Liver (tissue), 9 donors: ENCODE data around the gene CCDC195. TPM values are rescaled to one million over a fixed set of nuclear protein-coding genes. Genes with fewer than 3 reads are reported as not detected.

Experiments
- DNase-seq: peaks from one replicate; pipeline ENCODE4 v3.0.0-alpha.2; 2017; ENCODE audit warnings: low spot score
- H3K27ac ChIP-seq, 2 donors: one replicate each; pipeline ENCODE4 v1.7.0; 2013; ENCODE audit warnings: inconsistent platforms in 2 of 2, low read length in 2 of 2, control low read depth in 1 of 2, low read depth in 1 of 2, mild to moderate bottlenecking in 1 of 2
- H3K27me3 ChIP-seq, 4 donors: one replicate each; pipeline versions ENCODE4 v1.6.1 to v1.7.0; 2013; ENCODE audit warnings: low read length in 3 of 4, inconsistent platforms in 1 of 4, mild to moderate bottlenecking in 1 of 4, moderate library complexity in 1 of 4; ENCODE audit not compliant: control insufficient read depth in 4 of 4, insufficient read depth in 4 of 4
- H3K36me3 ChIP-seq, 4 donors: one replicate each; pipeline versions ENCODE4 v1.6.1 to v1.7.0; 2013; ENCODE audit warnings: low read length in 3 of 4, mild to moderate bottlenecking in 3 of 4, low read depth in 1 of 4, moderate library complexity in 1 of 4; ENCODE audit not compliant: control insufficient read depth in 4 of 4, insufficient read depth in 3 of 4
- H3K4me1 ChIP-seq, 4 donors: one replicate each; pipeline versions ENCODE4 v1.6.1 to v1.7.0; 2013; ENCODE audit warnings: low read length in 3 of 4, mild to moderate bottlenecking in 3 of 4, moderate library complexity in 1 of 4; ENCODE audit not compliant: control insufficient read depth in 4 of 4, insufficient read depth in 4 of 4
- H3K4me3 ChIP-seq, 3 donors: one replicate each; pipeline versions ENCODE4 v1.6.1 to v1.7.0; 2013; ENCODE audit warnings: low read length in 3 of 3, control low read depth in 1 of 3, low read depth in 1 of 3, mild to moderate bottlenecking in 1 of 3
- H3K9ac ChIP-seq, 2 donors: one replicate each; pipeline ENCODE4 v1.7.0; 2013; ENCODE audit warnings: low read length in 2 of 2, mild to moderate bottlenecking in 2 of 2, moderate library complexity in 2 of 2, control low read depth in 1 of 2, low read depth in 1 of 2
- H3K9me3 ChIP-seq, 4 donors: one replicate each; pipeline versions ENCODE4 v1.6.1 to v1.7.0; 2013; ENCODE audit warnings: low read length in 3 of 4; ENCODE audit not compliant: control insufficient read depth in 4 of 4
- EGR1 ChIP-seq, 2 donors: IDR thresholded peaks; 2 replicates each; pipeline ENCODE4 v1.6.1; 2016 to 2018; ENCODE audit warnings: antibody characterized with exemption in 2 of 2, low read depth in 2 of 2
- FOXA2 ChIP-seq: IDR thresholded peaks from 2 replicates; pipeline ENCODE4 v1.6.1; 2016; ENCODE audit warnings: antibody characterized with exemption
- GABPA ChIP-seq, 2 donors: IDR thresholded peaks in 1 of 2; conservative IDR thresholded peaks in 1 of 2; 2 replicates each; pipeline ENCODE4 v1.6.1; 2016; ENCODE audit warnings: antibody characterized with exemption in 2 of 2, mild to moderate bottlenecking in 1 of 2, moderate library complexity in 1 of 2
- HNF4G ChIP-seq: IDR thresholded peaks from 2 replicates; pipeline ENCODE4 v1.6.1; 2016; ENCODE audit warnings: antibody characterized with exemption
- NR2F2 ChIP-seq: IDR thresholded peaks from 2 replicates; pipeline ENCODE4 v1.6.1; 2016; ENCODE audit warnings: antibody characterized with exemption
- RAD21 ChIP-seq, 2 donors: IDR thresholded peaks; 2 replicates each; pipeline ENCODE4 v1.6.1; 2016; ENCODE audit warnings: antibody characterized with exemption in 2 of 2, mild to moderate bottlenecking in 2 of 2
- RXRA ChIP-seq, 2 donors: IDR thresholded peaks; 2 replicates each; pipeline ENCODE4 v1.6.1; 2017 to 2018; ENCODE audit warnings: antibody characterized with exemption in 2 of 2, mild to moderate bottlenecking in 1 of 2
- SP1 ChIP-seq: IDR thresholded peaks from 2 replicates; pipeline ENCODE4 v1.6.1; 2018; ENCODE audit warnings: antibody characterized with exemption, mild to moderate bottlenecking
- TAF1 ChIP-seq: conservative IDR thresholded peaks from 2 replicates; pipeline ENCODE4 v1.6.1; 2016; ENCODE audit warnings: antibody characterized with exemption, mild to moderate bottlenecking
- YY1 ChIP-seq: IDR thresholded peaks from 2 replicates; pipeline ENCODE4 v1.6.1; 2016; ENCODE audit warnings: antibody characterized with exemption, mild to moderate bottlenecking
- WGBS: extraction: QIAGEN DNeasy Blood & Tissue Kit; methylation state at CpG from one replicate; pipeline ENCODE4 v1.1.7; 2013; 5-methylcytosine and 5-hydroxymethylcytosine counted together
- polyA plus RNA-seq, 2 donors: library from polyadenylated mRNA; stranded (reverse) in 1 of 2; unstranded in 1 of 2; fragments of 200-250 nt in 1 of 2; fragments of >200 nt in 1 of 2; fragmentation: Nextera tagmentation in 1 of 2; extraction: Ambion mirVana in 1 of 2; gene quantifications; one replicate each; pipeline versions ENCODE4 v1.2.1 to v1.2.3, GENCODE V29; 2013 to 2015
- total RNA-seq, 2 donors: library from RNA; depleted of rRNA; stranded (reverse); fragments of >200 nt; gene quantifications; one replicate each; pipeline ENCODE4 v1.2.3, GENCODE V29; 2014
- TF ChIP-seq, protein P1 (sequence below): IDR thresholded peaks from 2 replicates; pipeline ENCODE4 v1.6.1; 2016; ENCODE audit warnings: antibody characterized with exemption, mild to moderate bottlenecking
- TF ChIP-seq, protein P2 (sequence below): fragments of 150-350 bp; IDR thresholded peaks from 2 replicates; pipeline ENCODE4 v1.5.1; 2017; ENCODE audit warnings: improper control_type of control experiment, low read depth, low read length; ENCODE audit not compliant: missing input control
- donor health status: healthy.
- donor health status: healthy.
- donor health status: healthy.
- donor health status: healthy.
- donor health status: healthy.

Gene CCDC195
- total and polyA plus RNA-seq, 4 donors, result not detected

- no peak overlapping the region for H3K9ac ChIP-seq
- no peaks in the 10 kb centered on the region for H3K27me3 ChIP-seq
- no peaks in the 10 kb centered on the region for H3K36me3 ChIP-seq
- H3K9me3 ChIP-seq, result peaks cover 0 to 4% (median 2%) of the 10 kb centered on the region in 4 donors
- no peak overlapping the region for H3K27ac ChIP-seq
- no peak overlapping the region for H3K4me3 ChIP-seq
- TF ChIP-seq FOXA2 (no peak), RXRA (IDR thresholded peaks at IDR 0.05) (no peak), HNF4G (no peak), NR2F2 (no peak), SP1 (no peak), EGR1 (IDR thresholded peaks at IDR 0.05; ENCODE audit: low read depth in 2 of 2) (no peak)
- TF ChIP-seq, protein P1, sequence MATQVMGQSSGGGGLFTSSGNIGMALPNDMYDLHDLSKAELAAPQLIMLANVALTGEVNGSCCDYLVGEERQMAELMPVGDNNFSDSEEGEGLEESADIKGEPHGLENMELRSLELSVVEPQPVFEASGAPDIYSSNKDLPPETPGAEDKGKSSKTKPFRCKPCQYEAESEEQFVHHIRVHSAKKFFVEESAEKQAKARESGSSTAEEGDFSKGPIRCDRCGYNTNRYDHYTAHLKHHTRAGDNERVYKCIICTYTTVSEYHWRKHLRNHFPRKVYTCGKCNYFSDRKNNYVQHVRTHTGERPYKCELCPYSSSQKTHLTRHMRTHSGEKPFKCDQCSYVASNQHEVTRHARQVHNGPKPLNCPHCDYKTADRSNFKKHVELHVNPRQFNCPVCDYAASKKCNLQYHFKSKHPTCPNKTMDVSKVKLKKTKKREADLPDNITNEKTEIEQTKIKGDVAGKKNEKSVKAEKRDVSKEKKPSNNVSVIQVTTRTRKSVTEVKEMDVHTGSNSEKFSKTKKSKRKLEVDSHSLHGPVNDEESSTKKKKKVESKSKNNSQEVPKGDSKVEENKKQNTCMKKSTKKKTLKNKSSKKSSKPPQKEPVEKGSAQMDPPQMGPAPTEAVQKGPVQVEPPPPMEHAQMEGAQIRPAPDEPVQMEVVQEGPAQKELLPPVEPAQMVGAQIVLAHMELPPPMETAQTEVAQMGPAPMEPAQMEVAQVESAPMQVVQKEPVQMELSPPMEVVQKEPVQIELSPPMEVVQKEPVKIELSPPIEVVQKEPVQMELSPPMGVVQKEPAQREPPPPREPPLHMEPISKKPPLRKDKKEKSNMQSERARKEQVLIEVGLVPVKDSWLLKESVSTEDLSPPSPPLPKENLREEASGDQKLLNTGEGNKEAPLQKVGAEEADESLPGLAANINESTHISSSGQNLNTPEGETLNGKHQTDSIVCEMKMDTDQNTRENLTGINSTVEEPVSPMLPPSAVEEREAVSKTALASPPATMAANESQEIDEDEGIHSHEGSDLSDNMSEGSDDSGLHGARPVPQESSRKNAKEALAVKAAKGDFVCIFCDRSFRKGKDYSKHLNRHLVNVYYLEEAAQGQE, result no peak
- 87% methylated on average over 3 of the region's 3 CpGs for WGBS
- H3K4me1 ChIP-seq, result peaks cover 0 to 4% (median 0%) of the 10 kb centered on the region in 4 donors
- no peak for DNase-seq
Measured at GRCh38 chr2:224722250-224722649, 6.1 kb upstream of the CCDC195 start.

DNA sequence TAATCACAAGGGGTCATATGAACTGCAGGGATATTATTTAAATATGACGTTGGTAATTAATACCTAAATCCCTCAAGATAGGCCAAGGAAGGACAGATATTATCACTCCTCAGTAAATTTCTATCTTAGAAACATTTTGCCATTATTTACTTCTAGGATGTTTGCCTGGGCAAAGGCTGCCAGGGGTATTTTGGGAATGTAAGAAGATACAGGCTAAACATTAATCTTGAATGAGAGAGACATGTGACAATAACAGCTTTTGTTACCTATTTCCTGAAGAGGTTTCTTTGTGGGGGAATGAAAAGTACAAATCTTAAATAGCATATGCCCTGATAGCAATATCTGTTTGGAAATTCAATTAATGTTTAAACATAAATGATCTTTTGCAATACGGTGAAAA lies 756 bp upstream of the CCDC195 start:
- TF ChIP-seq EGR1 (IDR thresholded peaks at IDR 0.05; ENCODE audit: low read depth in 2 of 2), result no peak
- TF ChIP-seq, protein P2, sequence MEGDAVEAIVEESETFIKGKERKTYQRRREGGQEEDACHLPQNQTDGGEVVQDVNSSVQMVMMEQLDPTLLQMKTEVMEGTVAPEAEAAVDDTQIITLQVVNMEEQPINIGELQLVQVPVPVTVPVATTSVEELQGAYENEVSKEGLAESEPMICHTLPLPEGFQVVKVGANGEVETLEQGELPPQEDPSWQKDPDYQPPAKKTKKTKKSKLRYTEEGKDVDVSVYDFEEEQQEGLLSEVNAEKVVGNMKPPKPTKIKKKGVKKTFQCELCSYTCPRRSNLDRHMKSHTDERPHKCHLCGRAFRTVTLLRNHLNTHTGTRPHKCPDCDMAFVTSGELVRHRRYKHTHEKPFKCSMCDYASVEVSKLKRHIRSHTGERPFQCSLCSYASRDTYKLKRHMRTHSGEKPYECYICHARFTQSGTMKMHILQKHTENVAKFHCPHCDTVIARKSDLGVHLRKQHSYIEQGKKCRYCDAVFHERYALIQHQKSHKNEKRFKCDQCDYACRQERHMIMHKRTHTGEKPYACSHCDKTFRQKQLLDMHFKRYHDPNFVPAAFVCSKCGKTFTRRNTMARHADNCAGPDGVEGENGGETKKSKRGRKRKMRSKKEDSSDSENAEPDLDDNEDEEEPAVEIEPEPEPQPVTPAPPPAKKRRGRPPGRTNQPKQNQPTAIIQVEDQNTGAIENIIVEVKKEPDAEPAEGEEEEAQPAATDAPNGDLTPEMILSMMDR, result no peak
- TF ChIP-seq, protein P1, result no peak
- TF ChIP-seq RAD21 (IDR thresholded peaks at IDR 0.05), result no peak
- no peak for TF ChIP-seq YY1
- TF ChIP-seq TAF1, result no peak
- no peak for TF ChIP-seq GABPA (IDR thresholded peaks at IDR 0.05 in 1 of 2, conservative IDR thresholded peaks at IDR 0.05 in 1 of 2)
- TF ChIP-seq SP1, result no peak
- Histone ChIP-seq H3K4me3 (no peak overlapping the region), H3K36me3 (no peaks in the 10 kb centered on the region), H3K27me3 (no peaks in the 10 kb centered on the region), H3K27ac (no peak overlapping the region), H3K9ac (no peak overlapping the region), H3K9me3 (peaks cover 0 to 1% (median 0%) of the 10 kb centered on the region in 4 donors), H3K4me1 (peaks cover 0 to 8% (median 0%) of the 10 kb centered on the region in 4 donors)
- WGBS, result 61% methylated on average over 2 of the region's 2 CpGs
- DNase-seq, result no peak
